ENCODE data around the gene PARP16.

The PARP16 gene

GRCh38 chr15:65310431-65311137 lies 23.9 kb upstream of the PARP16 start:
- no peak for DNase-seq

- no peak for DNase-seq
Measured at GRCh38 chr15:65309882-65310418, 23.3 kb upstream of the PARP16 start.

DNA sequence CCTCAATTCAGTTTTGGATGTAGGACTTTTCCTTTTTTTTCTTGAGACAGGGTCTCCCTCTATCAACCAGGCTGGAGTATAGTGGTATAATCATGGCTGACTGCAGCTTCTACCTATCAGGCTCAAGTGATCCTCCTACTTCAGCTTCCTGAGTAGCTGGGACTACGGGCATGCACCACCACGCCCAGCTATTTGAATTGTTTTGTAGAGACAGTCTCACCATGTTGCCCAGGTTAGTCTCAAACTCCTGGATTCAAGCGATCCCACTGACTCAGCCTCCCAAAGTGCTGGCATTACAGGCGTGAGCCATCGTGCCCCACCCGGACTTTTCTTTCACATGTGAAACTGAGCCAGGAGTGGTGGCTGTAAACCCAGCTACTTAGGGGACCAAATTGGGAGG lies 21.3 kb upstream of the PARP16 start:
- no peak for DNase-seq

DNA sequence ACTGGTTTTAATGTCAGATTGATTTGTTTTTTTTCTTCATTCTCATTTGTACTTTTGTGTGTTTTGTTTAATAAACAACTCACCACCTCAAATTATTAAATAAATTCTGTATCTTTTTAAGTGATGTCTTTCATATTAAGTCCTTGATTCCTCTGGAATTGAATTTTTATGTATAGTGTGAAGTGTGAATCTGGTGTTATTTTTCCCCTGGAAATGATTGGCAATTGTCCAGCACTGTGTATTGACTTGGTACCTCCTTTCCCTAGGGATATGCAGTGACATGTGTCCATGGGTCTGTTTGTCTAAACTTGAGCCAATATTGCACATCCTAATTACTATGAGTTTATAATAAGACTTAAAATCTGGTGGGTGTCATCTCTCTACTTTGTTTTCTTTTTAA lies 19.9 kb upstream of the PARP16 start:
- peak; percentile 49 for DNase-seq

DNA sequence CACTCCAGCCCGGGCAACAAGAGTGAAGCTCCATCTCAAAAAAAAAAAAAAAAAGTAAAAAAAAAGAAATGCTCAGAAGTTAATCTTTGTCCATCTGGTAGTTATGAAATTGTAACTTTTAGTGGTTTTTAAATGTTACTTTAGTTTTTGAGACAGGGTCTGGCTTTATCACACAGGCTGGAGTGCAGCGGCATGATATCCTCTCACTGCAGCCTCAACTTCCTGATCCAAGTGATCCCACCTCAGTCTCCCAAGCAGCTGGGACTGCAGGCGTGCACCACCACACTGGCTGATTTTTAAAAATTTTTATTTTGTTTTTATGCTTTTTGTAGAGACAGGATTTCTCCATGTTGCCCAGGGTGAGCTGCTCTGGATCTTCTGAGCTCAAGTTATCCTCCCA lies 19.1 kb upstream of the PARP16 start:
- no peak for DNase-seq

GRCh38 chr15:65305150-65305758 lies 18.6 kb upstream of the PARP16 start:
- DNase-seq = no peak

DNA sequence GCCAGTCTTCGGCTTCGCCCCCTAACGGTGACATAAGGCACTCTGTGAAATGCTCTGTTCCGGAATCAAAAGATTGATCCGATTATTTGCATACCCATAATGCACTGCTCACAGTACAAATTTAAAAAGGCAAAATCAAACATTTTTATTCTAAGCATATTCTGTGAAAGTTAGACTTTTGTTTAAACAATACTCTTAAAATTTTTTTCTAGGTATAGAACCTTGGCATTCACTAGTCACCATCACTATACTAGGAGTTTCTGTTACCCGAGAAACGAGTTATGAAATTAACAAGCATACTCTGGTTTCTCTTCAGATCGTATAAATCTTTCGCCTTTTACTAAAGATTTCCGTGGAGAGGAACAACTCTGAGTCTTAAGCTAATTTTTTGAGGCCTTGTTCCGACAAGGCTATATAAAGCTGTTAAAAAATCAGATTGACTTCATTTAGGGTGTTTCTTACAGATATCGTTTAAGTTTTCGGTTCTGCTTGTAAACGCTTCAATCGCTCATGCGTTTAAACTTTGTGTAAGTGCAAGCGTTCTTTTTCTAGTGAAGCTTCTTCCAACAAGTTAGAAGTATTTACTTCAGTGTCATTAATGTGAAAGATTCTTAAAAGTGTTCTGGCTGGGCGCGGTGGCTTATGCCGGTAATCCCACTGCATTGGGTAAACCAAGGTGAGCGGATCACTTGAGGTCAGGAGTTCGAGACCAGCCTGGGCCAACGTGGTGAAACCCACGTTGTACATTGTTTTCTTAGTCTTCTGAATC lies 17.9 kb upstream of the PARP16 start, which contains the start of gene RNU5B-1:
Gene RNU5B-1, plus strand, starts transcription at position 297 of the 769 bp plus-strand sequence.
- peak; percentile 96 for DNase-seq

DNA sequence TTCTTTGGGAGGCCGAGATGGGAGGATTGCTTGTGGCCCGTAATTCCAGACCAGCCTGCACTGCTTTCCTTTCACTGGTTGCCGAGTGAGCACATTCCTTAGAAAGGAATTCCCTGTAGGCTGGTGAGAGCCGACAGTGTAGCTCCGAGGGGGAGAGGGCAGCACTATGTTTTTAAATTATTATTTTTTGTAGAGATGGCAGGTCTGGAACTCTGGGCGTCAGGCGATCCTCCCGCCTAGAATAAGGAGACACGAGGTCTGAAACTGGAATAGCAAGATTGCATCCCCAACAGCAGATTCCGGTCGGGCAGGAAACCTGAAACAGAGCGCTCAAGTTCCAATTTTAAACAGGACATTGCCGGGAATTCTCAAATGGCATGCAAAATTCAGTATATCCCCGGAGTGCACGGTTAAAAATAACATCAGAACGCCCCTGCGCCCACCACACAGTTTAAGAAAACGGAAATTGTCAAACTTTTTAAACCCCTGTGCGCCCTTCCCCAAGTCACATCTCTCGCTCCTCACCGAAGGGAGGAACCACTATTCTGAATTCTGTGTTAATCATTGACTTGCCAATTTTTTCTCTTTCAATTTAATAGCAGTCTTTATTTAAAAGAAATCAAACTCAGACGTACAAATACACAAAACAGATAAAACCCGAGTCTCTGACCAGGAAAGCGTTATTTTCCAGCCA lies 17.2 kb upstream of the PARP16 start:
- peak; percentile 68 for DNase-seq

DNA sequence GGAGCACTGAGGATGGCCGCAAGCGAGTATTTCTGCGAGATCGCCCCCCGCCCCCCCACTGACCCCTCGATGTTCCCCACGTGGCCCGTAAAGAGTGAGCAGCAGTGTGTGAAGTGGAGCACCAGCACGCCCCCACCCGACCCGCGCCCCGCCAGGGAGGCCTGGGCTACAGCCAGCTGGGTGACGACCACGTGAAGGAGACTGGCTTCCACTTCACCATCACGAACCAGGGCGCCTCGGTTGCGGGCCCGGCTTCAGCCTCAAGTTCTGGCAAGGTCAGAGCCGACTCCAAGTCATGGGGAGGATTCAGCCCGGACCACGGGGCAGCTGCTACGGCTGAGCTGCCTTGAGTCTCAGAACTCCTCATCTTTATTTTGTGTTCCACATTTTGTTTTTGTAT lies 15.4 kb upstream of the PARP16 start:
- no peak for DNase-seq

DNA sequence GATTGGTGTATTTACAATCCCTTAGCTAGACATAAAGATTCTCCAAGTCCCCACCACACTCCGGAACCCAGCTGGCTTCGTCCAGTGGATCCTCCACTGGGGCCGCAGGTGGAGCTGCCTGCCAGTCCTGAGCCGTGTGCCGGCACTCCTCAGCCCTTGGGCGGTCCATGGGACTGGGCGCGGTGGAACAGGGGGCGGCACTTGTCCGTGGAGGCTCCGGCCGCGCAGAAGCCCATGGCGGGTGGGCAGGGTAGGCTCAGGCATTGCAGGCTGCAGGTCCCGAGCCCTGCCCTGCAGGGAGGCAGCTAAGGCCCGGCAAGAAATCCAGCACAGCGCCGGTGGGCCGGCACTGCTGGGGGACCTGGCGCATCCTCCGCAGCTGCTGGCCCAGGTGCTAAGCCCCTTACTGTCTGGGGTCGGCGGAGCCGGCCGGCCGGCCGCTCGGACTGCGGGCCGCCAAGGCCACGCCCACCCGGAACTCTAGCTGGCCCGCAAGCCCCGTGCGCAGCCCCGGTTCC lies 14.3 kb upstream of the PARP16 start:
- no peak for DNase-seq

DNA sequence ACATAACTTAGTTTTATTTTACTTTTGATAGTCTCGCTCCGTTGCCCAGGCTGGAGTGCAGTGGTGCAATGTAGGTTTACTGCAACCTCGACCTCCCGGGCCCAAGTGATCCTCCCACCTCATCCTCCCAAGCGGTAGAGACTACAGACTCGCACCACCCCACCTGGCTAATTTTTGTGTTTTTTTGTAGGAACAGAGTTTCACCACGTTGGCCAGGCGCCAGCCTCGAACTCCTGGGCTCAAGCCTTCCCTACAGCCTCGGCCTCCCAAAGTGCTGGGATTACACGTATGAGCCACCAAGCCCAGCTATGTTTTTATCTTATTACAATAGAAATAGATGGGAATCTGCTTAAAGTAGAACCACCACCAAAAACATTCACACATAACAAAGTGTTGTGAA lies 12.0 kb upstream of the PARP16 start:
- no peak for DNase-seq

DNA sequence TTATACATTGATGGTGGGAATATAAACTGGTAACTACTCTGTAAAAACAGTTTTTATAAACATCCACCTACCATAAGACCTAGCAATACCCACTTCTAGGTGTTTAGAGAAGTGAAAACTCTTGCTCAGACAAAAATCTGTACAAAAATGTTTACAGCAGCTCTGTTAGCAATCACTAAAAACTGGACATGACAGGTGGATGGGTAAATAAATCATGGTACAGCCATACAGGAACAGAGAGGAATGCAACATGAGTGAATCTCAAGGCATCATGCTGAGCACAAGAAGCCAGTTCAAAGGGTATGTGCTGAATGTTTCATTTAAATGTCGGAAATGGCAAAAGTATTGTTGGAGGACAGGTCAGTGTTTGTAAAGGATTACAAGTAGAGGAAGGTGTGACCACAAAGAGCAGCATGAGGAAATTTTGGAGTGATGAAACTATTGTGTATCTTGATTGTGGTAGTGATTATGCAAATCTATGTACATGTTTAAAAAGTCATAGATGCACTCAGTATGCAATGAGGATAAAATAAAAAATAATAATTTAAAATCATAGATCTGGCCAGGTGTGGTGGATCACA lies 6.3 kb upstream of the PARP16 start:
- no peak for DNase-seq

DNA sequence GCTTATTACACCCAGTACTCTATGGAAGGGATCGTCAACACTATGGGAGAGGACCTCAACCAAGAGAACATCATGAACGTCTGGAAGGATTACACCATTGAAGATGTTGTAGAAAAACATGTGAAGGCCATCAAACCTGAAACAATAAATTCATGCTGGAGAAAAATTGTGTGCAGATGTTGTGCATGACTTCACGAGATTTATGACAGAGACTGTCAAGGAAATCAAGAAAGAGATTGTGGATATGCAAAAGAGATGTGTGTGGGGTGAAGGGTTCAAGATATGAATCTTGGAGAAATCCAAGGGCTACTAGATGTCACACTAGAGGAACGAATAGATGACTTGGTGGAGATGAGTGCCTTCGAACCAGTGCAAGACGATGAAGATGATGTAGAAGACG lies 3.5 kb upstream of the PARP16 start:
- no peak for DNase-seq

DNA sequence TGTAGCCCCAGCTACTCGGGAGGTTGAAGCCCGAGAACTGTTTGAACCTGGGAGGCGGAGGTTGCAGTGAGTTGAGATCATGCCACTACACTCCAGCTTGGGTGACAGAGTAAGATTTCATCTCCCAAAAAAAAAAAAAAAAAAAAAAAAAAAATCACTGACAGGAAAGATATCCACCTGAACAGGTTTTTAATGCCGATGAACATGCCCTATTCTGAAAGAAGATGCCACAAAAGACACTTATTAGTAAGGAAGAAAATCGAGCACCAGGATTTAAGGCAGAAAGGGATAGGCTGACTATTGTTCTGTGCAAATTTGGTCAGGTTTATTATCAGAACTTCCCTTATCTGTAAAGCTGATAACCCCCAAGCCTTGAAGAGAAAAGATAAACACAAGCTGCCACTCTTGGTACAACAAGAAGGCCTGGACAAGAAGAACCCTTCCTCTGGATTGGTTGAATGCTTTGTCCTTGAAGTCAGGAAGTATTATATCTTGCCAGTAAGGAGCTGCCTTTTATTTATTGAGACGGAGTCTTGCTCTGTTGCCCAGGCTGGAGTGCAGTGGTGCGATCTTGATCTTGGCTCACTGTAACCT lies 2.7 kb upstream of the PARP16 start:
- DNase-seq = no peak

DNA sequence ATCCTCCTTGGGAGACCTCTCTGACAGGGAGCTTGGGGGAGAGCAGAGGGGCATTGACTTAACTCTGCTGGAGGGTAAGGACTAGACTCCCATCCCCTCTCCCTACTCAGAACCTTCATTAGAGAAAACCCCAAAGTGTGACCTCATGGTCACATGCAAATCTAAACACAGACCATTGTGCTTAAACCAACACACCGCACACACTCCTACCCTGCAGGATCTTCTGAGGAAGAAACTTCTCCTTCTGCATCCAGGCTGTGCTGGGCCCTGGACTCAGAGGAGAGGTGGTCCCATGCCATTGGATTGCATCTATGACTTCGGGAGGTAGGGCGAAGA lies 805 bp upstream of the PARP16 start:
- no peak for DNase-seq

DNA sequence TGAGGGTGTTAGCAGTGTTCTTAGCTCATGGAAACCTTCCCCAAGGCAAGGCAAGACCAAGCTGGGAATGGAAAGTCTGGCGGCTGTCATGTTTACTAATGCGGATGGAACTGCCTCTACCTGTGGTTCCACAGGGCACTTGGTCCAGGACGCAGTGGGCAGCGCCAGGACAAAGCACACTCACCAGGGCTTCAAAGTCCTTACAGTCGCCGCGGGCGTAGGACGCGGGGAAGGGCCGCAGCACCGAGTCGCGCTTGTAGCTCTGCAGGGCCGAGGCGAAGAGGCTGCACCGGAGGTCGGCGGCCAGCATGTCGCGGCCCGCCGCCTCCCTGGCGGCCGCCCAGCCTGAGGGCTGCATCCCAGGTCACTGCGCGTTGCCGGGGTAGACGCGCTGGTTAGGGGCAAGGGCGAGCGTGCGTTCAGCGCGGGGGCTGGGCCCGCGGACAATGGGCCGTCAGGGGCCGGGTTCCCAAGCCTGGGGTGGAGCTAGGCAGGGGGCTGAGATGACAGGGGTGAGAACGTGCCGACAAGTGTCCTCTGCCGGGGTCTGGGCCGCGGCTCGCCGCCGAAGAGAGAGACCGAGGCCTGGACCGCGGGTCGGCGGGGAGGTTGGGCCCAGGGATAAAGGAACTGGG lies 497 bp downstream of the PARP16 start:
- peak; percentile 50 for DNase-seq

- DNase-seq = no peak
Measured at GRCh38 chr15:65285291-65286068, 1.2 kb downstream of the PARP16 start.

GRCh38 chr15:65278480-65278879 lies 8.2 kb downstream of the PARP16 start:
- no peak for DNase-seq

GRCh38 chr15:65277015-65277414 lies 9.7 kb downstream of the PARP16 start:
- DNase-seq = no peak

GRCh38 chr15:65275728-65276126 lies 11.0 kb downstream of the PARP16 start:
- no peak for DNase-seq
